ENCODE measurements around the gene SIPA1L3.

DNA sequence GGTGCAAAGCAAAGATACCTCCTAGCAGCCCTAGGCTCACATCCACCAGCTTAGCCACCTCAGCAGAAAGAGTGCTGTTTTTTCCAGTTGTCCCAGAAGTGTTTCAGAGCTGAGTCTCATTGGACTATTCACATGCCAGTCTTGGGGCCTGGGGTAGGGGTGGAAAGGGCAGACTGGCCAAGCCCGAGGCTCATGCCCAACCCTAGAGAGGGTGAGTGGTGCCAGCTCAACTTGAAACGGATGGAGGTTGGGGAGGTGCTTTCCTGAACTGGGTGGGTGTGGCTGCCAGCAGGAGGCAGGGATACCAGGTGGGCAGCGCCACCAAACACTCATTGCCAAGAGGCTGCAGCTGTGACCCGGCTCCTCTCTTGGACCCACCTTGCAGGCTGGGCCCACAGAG, 200.1 kb downstream of the SIPA1L3 start:
- no peak for TF ChIP-seq CTCF (IDR thresholded peaks at IDR 0.05; ENCODE audit: insufficient read depth, low read depth, low read length)
- no peak for TF ChIP-seq EZH2 (IDR thresholded peaks at IDR 0.05; ENCODE audit: insufficient read depth, low read length)
